Pancreas (tissue), 10 donors: ENCODE data around the gene KCNK16. TPM values are rescaled to one million over a fixed set of nuclear protein-coding genes. Genes with fewer than 3 reads are reported as not detected.

Experiments used
- ATAC-seq, 4 donors: fragments of 200-7000 bp; cut with Tn5 transposase; one replicate each; pipeline versions ENCODE4 v1.8.0 to v1.9.1; 2020; ENCODE audit warnings: mild to moderate bottlenecking in 4 of 4, moderate library complexity in 4 of 4
- DNase-seq, 6 donors: peaks; one replicate each; pipeline ENCODE4 v3.0.0-alpha.2; 2020
- FAIRE-seq: peaks from 2 replicates; lab custom pipeline; 2012; peaks lifted over from hg19 to GRCh38; lab: Jason Lieb, UNC
- H3K27ac ChIP-seq, 4 donors: fragments of 200-600 bp; sonication (generic); 1 replicate in 3 of 4; 2 replicates in 1 of 4; pipeline versions ENCODE4 v1.5.0 to v1.8.0; 2020
- H3K27me3 ChIP-seq, 4 donors: fragments of 200-600 bp; one replicate each; pipeline ENCODE4 v1.8.0; 2021
- H3K36me3 ChIP-seq, 3 donors: fragments of 200-600 bp; sonication (generic) in 1 of 3; one replicate each; pipeline versions ENCODE4 v1.5.0 to v1.8.0; 2020 to 2021
- H3K4me1 ChIP-seq, 3 donors: fragments of 200-600 bp; one replicate each; pipeline ENCODE4 v1.8.0; 2021
- H3K4me3 ChIP-seq, 4 donors: fragments of 200-600 bp; sonication (generic) in 2 of 4; one replicate each; pipeline versions ENCODE4 v1.5.0 to v1.8.0; 2020 to 2021
- H3K9me3 ChIP-seq, 4 donors: fragments of 200-600 bp; one replicate each; pipeline ENCODE4 v1.8.0; 2021
- WGBS, 2 donors: extraction: QIAGEN DNeasy Blood & Tissue Kit; methylation state at CpG; one replicate each; pipeline ENCODE4 v1.1.7; 2013; 5-methylcytosine and 5-hydroxymethylcytosine counted together
- intact Hi-C, 3 donors: fragments of 100-400 bp; cut with DNase I; formaldehyde crosslinking; loops; one replicate each; pipeline versions ENCODE4 v1.11.1 to v1.14.2; 2022
- polyA plus RNA-seq, 2 donors: library from polyadenylated mRNA; stranded (reverse); fragments of 200-250 nt; gene quantifications; one replicate each; pipeline ENCODE4 v1.2.3, GENCODE V29; 2013
- total RNA-seq, 6 donors: library from RNA; stranded (reverse); fragmentation: NEBNext Ultra II Directional in 4 of 6; extraction: Animal tissue kit (Norgen Biotek cat#: 25700) in 4 of 6; gene quantifications; one replicate each; pipeline versions ENCODE4 v1.2.1 to v1.2.4, GENCODE V29; 2021 to 2023
- TF ChIP-seq, protein P1 (sequence below), 4 donors: fragments of 200-600 bp; sonication (generic) in 3 of 4; IDR thresholded peaks; one replicate each; pipeline versions ENCODE4 v1.5.0 to v1.8.0; 2021; ENCODE audit warnings: antibody characterized with exemption in 4 of 4
- donor health status: healthy with polysubstance abuse.
- donor health status: DM: no; HTN: no; CAD: no; lungs with moderate emphysema.
- donor health status: DM: no; HTN: no; CAD: no.
- donor health status: control.
- donor health status: control.
- donor health status: Bipolar disorder and iron deficiency.
- donor health status: DM: yes; HTN: yes; CAD: no.
- donor health status: DM: no; HTN: no; CAD: no.
- donor health status: DM: no; HTN: no; CAD: no.
- donor health status: DM: yes; HTN: yes; CAD: no.

Gene KCNK16
- total and polyA plus RNA-seq, 8 donors, result 1.7 to 121 (median 6.1) TPM

DNA sequence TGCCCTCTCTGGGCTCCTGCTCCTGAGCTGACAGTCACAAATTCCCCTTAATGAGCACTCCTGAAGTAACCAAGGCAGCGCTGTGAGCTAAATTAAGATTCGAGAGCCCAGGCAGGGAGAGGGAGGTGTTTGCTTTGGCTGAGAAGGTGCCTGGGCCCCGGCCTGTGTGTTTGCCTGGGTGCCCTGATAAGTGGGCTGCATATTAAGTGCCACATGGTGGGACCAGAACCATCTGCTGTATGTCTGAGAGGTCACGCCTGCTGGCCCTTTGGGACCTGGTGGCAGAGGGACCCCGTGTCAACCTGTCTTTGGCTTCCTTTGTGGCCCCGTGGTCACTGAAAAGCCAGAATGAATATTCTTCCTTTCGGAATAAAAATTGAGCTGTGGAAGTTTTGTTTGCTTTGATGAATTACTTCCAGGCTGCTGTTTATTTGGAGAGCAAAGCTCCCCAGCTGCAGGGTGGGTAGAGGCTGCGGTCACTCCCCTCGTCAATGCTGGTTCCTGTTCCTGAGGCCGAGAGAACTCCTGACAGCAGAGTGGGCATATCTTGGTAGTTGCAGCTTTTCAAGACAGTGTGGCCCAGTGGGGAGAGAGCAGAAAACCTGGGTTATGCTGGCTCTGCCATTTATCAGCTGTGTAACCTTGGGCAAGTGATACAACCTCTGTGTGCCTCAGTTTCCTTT lies 17.5 kb upstream of the KCNK16 start:
- 17 to 20% methylated on average over 10 of the region's 10 CpGs for WGBS, 2 donors
- Histone ChIP-seq H3K4me1 (peaks cover 11 to 39% (median 22%) of the 10 kb centered on the region in 3 donors), H3K36me3 (no peaks in the 10 kb centered on the region), H3K4me3 (no peak overlapping the region), H3K9me3 (no peaks in the 10 kb centered on the region), H3K27ac (peak overlapping the region in 3 of 4 donors; percentile 55 to 84 (median 66)), H3K27me3 (no peaks in the 10 kb centered on the region)
- TF ChIP-seq, protein P1, sequence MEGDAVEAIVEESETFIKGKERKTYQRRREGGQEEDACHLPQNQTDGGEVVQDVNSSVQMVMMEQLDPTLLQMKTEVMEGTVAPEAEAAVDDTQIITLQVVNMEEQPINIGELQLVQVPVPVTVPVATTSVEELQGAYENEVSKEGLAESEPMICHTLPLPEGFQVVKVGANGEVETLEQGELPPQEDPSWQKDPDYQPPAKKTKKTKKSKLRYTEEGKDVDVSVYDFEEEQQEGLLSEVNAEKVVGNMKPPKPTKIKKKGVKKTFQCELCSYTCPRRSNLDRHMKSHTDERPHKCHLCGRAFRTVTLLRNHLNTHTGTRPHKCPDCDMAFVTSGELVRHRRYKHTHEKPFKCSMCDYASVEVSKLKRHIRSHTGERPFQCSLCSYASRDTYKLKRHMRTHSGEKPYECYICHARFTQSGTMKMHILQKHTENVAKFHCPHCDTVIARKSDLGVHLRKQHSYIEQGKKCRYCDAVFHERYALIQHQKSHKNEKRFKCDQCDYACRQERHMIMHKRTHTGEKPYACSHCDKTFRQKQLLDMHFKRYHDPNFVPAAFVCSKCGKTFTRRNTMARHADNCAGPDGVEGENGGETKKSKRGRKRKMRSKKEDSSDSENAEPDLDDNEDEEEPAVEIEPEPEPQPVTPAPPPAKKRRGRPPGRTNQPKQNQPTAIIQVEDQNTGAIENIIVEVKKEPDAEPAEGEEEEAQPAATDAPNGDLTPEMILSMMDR (IDR thresholded peaks at IDR 0.05), result no peak
- intact Hi-C loops, result no loop called here
- ATAC-seq, result peak; percentile 78 to 91 (median 88)
- FAIRE-seq, result no peak
- DNase-seq, result peak; percentile 46 to 86 (median 74)

- Histone ChIP-seq H3K27ac (peak overlapping the region; percentile 31 to 84 (median 60)), H3K9me3 (no peaks in the 10 kb centered on the region), H3K4me1 (peaks cover 11 to 39% (median 22%) of the 10 kb centered on the region in 3 donors), H3K36me3 (no peaks in the 10 kb centered on the region), H3K27me3 (no peaks in the 10 kb centered on the region), H3K4me3 (no peak overlapping the region)
- peak; percentile 35 to 58 (median 58) for ATAC-seq
- intact Hi-C loops, result no loop called here
- TF ChIP-seq, protein P1 (IDR thresholded peaks at IDR 0.05), result no peak
- FAIRE-seq, result no peak
- no peak for DNase-seq
- 12 to 20% methylated on average over 9 of the region's 9 CpGs for WGBS, 2 donors
These were observed 16.8 kb upstream of the KCNK16 start for GRCh38 chr6:39339096-39339867.

GRCh38 chr6:39338397-39338796 lies 15.9 kb upstream of the KCNK16 start:
- Histone ChIP-seq H3K36me3 (no peaks in the 10 kb centered on the region), H3K9me3 (no peaks in the 10 kb centered on the region), H3K4me1 (peaks cover 11 to 37% (median 22%) of the 10 kb centered on the region in 3 donors), H3K27me3 (no peaks in the 10 kb centered on the region), H3K4me3 (no peak overlapping the region), H3K27ac (peak overlapping the region in 1 of 4 donors; percentile 84)
- TF ChIP-seq, protein P1 (IDR thresholded peaks at IDR 0.05), result no peak
- ATAC-seq, result no peak
- DNase-seq, result no peak
- no peak for FAIRE-seq
- intact Hi-C loops, result no loop called here
- WGBS, 2 donors, result 63 to 67% methylated on average over 5 of the region's 5 CpGs

- WGBS, 2 donors, result 74 to 77% methylated on average over 5 of the region's 5 CpGs
- intact Hi-C loops, result no loop called here
- ATAC-seq, result no peak
These were observed 13.5 kb upstream of the KCNK16 start for GRCh38 chr6:39335780-39336545.

More at GRCh38 chr6:39335780-39336545, 13.5 kb upstream of the KCNK16 start:
- Histone ChIP-seq H3K36me3 (no peaks in the 10 kb centered on the region), H3K4me3 (no peak overlapping the region), H3K27ac (no peak overlapping the region), H3K27me3 (no peaks in the 10 kb centered on the region), H3K4me1 (peaks cover 11 to 26% (median 22%) of the 10 kb centered on the region in 3 donors), H3K9me3 (no peaks in the 10 kb centered on the region)
- TF ChIP-seq, protein P1 (IDR thresholded peaks at IDR 0.05), result no peak
- DNase-seq (no peak), FAIRE-seq (no peak)
